K562 (cell line): ENCODE results near the gene ANKRD13B.

Experiments
- CTCF ChIP-seq, 3 experiments: IDR thresholded peaks in 2 of 3; conservative IDR thresholded peaks in 1 of 3; 2 replicates each; pipeline ENCODE4 v1.5.1; 2011 to 2012; ENCODE audit warnings: low read length in 3 of 3, mild to moderate bottlenecking in 3 of 3, control low read depth in 2 of 3, improper control_type of control experiment in 1 of 3, inconsistent platforms in 1 of 3, low read depth in 1 of 3, mixed read lengths in 1 of 3, moderate library complexity in 1 of 3; ENCODE audit not compliant: insufficient read depth in 2 of 3
- SP1 ChIP-seq: sonication (generic); formaldehyde crosslinking; IDR thresholded peaks from 2 replicates; pipeline ENCODE4 v1.8.1; 2022; ENCODE audit warnings: mild to moderate bottlenecking, missing genetic modification reagents

- TF ChIP-seq SP1 (CRISPR knock-in tag) (no peak), CTCF (IDR thresholded peaks at IDR 0.05 in 2 of 3, conservative IDR thresholded peaks at IDR 0.05 in 1 of 3; ENCODE audit: insufficient read depth in 2 of 3, low read depth in 1 of 3, low read length in 3 of 3) (no peak)
Measured at GRCh38 chr17:29597361-29598172, 4.6 kb downstream of the ANKRD13B start.
